Gastrocnemius medialis (tissue), 4 donors: ENCODE measurements around the gene TAS2R19.

Experiments
- CTCF ChIP-seq, 5 experiments: fragments of 450-650 bp in 3 of 5; fragments of 200-600 bp in 2 of 5; sonication (generic) in 2 of 5; IDR thresholded peaks in 4 of 5; conservative IDR thresholded peaks in 1 of 5; 1 replicate in 4 of 5; 2 replicates in 1 of 5; pipeline ENCODE4 v1.5.1; 2016 to 2019; ENCODE audit warnings: antibody characterized with exemption in 5 of 5, mild to moderate bottlenecking in 3 of 5, moderate library complexity in 3 of 5
- POLR2A ChIP-seq, 2 donors: fragments of 450-650 bp; IDR thresholded peaks; one replicate each; pipeline ENCODE4 v1.6.1; 2017; ENCODE audit warnings: antibody characterized with exemption in 2 of 2, mild to moderate bottlenecking in 2 of 2, moderate library complexity in 2 of 2

- no peak for TF ChIP-seq POLR2A (IDR thresholded peaks at IDR 0.05)
- TF ChIP-seq CTCF (IDR thresholded peaks at IDR 0.05 in 4 of 5, conservative IDR thresholded peaks at IDR 0.05 in 1 of 5) = no peak
Observed at GRCh38 chr12:11059041-11059440, 36.6 kb upstream of the TAS2R19 start.
